ENCODE results near the gene ZNF778.

Gene ZNF778

GRCh38 chr16:89278441-89279240 is 61.1 kb downstream of the ZNF778 start:
- no peak for DNase-seq

- no peak for DNase-seq
Measured at GRCh38 chr16:89279666-89280481, 62.4 kb downstream of the ZNF778 start.

GRCh38 chr16:89280546-89281188 is 63.2 kb downstream of the ZNF778 start:
- no peak for DNase-seq

- DNase-seq: no peak
Measured at GRCh38 chr16:89281189-89281577, 63.7 kb downstream of the ZNF778 start.

- DNase-seq: no peak
Measured at GRCh38 chr16:89281829-89282228, 64.3 kb downstream of the ZNF778 start.

- no peak for DNase-seq
Measured at GRCh38 chr16:89282523-89282922, 65.0 kb downstream of the ZNF778 start.

GRCh38 chr16:89283449-89283848 is 65.9 kb downstream of the ZNF778 start:
- DNase-seq: no peak

- no peak for DNase-seq
Measured at GRCh38 chr16:89285381-89285780, 67.9 kb downstream of the ZNF778 start.

GRCh38 chr16:89286096-89286495 is 68.6 kb downstream of the ZNF778 start:
- DNase-seq: no peak
